Suppressor macrophage treated with lipopolysaccharide for 4 hours (primary cell): ENCODE measurements around the gene CCL13.

Source experiments
- DNase-seq: peaks from one replicate; pipeline ENCODE4 v3.0.0-alpha.2; 2020

CCL13 gene

DNA sequence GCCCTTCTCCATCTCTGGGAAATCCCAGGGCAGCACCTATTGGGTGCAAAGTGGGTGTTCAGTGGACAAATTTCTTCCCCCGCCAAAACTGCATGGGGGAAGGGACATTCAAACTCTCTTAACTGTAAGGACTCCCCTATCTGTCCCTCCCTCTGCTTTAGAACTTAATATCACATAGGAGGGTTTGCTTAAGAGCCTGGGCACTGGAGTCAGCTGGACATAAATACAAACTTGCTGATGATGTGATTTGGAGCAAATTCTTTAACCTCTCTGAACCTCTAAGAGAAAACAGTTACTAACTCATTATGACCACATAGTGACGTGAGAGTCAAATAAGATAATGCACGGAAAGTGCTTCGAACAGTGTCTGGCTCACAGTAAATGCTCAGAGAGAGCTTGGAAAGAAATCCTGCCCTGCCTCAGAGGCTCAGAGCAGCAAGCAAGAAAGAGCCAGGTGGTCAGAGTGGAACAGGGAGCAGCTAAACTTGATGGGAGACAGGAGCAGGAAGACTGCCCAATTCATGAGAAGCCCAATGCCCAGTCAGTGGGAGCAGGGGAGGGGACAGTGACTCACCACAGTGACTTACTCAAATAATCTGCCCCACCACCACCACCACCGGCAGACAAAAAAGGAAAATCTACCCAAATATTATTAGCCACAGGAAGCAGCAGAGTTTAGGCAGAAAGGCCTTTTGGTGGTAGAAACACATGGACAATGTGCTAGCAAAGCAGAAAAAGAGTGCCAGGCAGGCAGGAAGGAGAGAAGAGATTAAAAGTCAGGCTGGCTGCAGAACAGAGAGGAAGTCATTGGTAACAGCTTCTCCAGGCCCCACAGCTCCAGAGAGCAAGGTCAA, 30.6 kb downstream of the CCL13 start:
- DNase-seq = peak; percentile 62

DNA sequence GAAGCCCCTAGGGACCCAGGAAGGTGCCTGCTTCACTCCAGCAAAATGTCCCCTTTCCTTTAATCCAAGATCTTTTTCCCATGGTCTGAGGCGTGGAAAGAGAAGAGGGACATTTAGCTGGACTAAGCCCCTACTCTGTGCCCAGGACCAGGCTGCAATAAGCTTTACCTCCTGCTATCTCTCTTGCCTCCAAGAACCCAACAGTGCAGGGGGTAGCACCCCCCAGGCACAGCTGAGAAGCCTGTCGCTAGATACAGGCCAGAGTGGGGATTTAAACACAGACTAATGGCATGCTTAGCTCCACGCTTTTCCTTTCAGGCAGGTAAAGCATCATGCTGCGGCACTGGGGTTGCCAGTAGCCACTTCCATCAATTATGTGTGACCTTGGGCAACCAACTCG, 31.3 kb downstream of the CCL13 start:
- DNase-seq = no peak

DNA sequence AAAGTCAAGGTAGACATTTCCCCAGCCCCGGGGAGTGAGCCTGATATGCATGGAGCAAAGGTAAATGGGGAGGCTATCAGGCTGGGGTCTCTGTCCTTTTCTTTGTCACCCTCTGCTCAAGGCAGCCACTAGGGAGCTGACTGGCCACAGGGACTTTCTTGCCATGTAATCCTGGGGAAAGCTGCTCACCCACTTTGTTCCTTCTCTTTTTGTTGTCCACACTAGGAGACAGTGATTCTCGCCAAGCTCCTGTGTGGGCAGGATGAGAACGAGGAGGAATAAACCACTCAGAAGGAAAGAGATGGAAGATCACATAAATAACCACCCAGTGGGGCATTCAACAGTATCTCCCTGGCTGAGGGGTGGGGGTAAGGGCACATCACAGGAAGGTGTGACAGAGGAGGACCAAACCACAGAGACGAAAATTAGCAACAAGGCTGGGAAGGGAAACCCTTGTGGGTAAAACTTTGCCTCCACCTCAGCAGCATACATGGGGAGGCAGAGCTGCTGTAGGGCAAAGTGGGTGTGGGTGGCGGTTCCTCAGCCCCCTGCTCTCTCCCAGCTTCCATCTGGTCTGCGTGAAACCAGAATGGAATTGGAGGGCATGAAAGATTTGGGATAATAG, 33.0 kb downstream of the CCL13 start:
- peak; percentile 45 for DNase-seq

DNA sequence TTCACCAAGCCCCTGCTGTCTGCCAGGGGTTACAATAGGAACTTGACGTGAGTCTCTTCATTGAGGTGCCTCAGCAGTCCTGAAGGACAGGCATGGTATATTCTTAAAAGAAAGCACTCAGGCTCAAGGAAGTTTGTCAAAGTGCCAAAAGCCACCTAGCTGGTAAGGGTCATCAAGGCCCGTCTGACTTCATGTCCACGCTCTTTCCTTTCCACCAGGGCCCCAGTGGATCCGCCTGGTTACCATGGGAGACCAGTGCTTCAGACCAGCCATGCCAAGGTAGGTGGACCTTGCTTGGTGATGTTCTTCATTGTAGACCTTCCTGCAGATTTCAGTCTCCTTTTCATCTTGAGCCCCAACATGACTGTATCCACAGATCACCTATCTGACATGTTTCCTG, 34.4 kb downstream of the CCL13 start:
- no peak for DNase-seq

DNA sequence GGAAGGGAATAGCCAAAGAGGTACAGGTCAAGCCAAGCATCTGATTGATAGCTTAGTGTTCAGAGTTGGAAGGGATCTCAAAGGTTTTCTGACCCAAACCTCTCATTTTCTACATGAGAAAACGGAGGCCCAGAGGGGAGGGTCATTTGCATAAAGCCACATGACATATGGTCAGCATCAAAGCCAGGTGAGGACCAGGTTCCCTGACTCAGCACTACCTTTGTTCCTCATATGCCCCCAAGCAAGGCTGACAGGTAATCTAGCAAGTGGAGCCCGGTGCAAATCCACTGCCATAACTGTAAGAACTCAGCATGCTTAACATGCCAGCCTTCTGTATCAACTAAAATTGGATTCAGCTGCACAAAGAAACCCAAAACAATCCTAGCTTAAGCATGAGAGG, 35.0 kb downstream of the CCL13 start:
- no peak for DNase-seq

DNA sequence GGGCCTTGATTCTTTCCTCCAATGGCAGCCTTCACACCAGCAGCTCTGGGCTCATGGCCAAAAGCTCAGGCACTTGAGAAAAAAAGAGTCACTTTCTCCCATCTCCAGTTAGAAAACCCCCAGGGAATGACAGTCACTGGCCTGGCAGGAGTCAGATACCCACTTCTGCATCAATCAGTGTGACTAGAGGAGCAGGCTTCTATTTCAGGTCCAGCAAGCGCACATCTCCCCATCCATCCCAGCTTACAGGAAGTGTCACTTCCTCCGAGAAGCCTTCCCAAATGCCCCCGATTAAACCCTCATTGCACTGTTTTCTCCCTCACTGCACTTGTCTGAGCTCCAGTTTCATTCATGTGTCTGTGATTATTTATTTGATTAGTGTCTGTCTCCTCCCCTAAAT, 37.1 kb downstream of the CCL13 start:
- DNase-seq = peak; percentile 59

DNA sequence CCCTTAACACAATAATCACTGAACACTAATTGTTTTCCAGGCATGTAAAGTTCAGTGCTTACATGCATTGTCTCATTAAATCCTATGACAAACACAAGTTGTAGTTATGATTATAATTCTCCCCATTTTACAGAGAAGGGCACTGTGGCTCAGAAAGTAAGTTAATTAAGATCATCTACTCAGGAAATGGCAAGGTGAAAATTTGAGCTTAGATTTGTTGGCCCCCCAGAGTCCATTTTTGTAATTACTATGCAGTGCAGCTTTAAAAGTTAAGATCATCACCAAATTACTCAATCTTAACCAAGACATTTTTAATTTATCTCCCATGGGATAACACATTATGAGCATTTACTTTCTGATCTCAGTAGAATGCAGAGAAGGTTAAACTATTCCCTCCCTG, 41.0 kb downstream of the CCL13 start:
- DNase-seq = no peak

DNA sequence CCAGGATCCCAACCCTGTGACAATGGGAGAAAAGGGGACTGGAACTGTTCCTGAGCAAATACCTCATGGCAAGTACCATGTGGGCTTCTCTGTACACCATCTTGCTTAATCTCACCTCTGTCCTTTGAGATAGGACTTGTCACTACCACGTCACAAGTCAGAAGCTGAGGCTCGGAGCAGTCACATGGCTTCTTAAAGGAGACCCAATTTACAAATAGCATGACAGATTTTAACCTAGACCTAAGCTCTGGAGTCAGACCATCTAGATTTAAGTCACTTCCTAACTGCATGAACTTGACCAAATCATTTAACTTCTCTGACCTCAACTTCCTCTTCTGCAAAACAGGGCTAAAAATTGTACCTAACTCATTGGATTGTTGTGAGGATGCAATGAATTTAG, 42.7 kb downstream of the CCL13 start:
- DNase-seq = peak; percentile 83

DNA sequence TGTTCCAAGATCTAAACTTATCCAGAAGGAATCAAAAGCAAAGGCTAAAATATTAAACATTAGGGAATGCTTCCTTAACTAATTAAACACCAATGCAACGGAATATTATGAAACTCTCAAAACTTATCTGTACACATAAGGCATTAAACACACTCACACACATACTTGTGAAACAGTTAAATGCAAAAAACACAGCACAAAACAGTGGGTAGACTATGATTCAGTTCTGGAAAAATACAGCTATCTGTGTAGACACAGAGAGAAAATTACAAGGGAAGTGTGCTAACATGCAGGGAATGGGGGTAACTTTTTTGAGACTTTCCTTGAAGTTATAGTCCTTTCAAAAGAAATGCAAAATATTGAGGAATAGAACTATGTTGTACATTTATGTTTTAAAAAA, 43.4 kb downstream of the CCL13 start:
- peak; percentile 48 for DNase-seq

DNA sequence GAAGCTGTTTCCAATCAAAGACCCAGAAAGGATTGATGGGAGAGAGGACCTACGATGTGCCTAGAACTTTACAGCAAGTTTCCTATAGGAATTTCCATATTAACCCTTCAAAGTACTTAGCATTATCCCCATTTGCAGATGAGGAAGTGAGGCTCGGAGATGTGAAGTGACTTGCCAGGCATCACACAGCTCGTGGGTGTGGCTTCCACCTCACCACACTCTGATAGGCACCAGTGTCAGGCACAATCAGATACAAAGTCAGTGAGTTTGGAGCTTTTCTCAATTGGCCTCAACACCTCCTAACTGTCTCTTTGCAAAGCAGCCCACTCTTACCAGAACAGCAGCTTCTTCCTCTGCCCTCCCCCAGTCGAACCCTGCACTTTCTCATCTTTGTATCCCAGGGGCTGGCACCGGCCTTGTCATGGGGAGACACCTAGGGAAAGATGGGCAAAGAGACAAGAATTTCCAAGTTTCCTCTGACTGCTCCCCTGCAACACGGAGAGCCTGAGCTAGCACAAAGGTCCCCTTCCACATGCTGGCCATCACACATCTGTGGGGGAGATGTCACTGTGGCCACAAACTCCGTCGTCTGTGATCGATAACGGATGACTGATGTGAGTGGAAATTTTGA, 44.1 kb downstream of the CCL13 start:
- DNase-seq = peak; percentile 44

DNA sequence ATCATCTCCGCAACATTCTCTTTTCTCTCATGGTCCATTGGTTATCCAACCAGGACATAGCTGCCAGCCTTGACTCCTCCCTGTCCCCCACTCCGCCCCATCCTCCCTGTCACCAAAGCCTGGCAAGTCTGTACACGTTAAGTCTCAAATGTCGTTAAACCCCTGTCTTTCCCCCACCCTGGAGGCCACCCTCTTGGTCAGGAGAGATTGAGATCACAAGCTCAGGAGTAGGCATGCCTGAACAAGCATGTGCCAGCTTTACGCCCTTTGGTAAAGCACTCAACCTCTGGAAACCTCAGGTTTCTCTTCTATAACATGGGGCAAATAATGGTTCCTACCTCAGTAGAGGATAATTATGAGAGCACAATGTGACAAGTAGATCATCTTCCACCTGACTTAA, 44.9 kb downstream of the CCL13 start:
- DNase-seq = no peak

DNA sequence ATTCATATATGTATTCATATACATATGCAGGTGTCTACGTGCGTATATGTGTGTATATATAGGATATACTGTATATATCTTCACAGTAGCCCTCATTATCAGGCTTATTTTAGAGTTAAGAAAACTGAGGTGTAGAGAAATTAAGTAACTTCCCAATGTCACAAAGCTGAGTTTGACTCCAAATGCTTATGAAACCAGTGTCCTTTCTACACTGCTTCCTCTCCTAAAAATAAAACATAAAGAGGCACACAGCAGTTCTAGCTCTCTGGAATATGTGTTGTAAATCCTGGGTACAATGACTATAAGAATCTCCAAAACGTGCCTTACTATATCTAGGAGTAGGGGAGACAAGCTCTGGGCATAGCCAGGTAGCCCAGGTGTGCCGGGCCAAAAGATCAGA, 46.7 kb downstream of the CCL13 start:
- no peak for DNase-seq

DNA sequence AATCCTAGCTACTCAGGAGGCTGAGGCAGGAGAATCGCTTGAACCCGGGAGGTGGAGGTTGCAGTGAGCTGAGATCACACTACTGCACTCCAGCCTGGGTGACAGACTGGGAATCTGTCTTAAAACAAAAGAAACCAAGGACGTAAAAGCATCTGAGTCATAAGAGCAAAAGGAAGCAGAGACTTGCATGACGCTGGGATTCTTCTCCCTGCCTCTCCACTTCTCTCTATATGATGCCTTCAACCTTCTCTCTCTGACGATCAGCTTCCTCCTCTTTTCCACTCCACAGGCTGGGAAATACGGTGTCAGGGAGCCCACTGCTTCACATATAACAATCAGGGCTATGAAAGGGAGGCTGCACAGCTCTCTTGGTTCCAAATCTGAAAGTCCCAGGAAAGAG, 49.9 kb downstream of the CCL13 start:
- DNase-seq = peak; percentile 79
